Karpas-422 (cell line): ENCODE measurements around the gene THOC5. TPM values are rescaled to one million over a fixed set of nuclear protein-coding genes. Genes with fewer than 3 reads are reported as not detected.
"Not testable (repeated sequence)": the region's sequence is repeated elsewhere in the genome, so short reads cannot be mapped to it uniquely, and the experiment has no call there.

Experiments
- DNase-seq: peaks from one replicate; pipeline ENCODE4 v3.0.0-alpha.2; 2015
- H2AFZ ChIP-seq: fragments of 200-600 bp; sonication (generic); 2 replicates; pipeline ENCODE4 v1.6.1; 2014; ENCODE audit warnings: antibody characterized with exemption, low read length, mixed read lengths
- H3K27ac ChIP-seq: fragments of 200-600 bp; sonication (generic); 2 replicates; pipeline ENCODE4 v1.5.1; 2014; ENCODE audit warnings: mild to moderate bottlenecking, low read length, moderate library complexity
- H3K27me3 ChIP-seq: fragments of 200-600 bp; sonication (generic); 2 replicates; pipeline ENCODE4 v1.6.1; 2014; ENCODE audit warnings: low read length, mixed read lengths
- H3K36me3 ChIP-seq: fragments of 200-600 bp; sonication (generic); 2 replicates; pipeline ENCODE4 v1.6.1; 2014; ENCODE audit warnings: low read length, mixed read lengths; ENCODE audit not compliant: insufficient read depth
- H3K4me1 ChIP-seq: fragments of 200-600 bp; sonication (generic); 2 replicates; pipeline ENCODE4 v1.6.1; 2014; ENCODE audit warnings: mild to moderate bottlenecking, low read length, mixed read lengths
- H3K4me2 ChIP-seq: fragments of 200-600 bp; sonication (generic); 2 replicates; pipeline ENCODE4 v1.6.1; 2014; ENCODE audit warnings: low read length, low read depth, mild to moderate bottlenecking; ENCODE audit not compliant: poor library complexity, severe bottlenecking
- H3K4me3 ChIP-seq: fragments of 200-600 bp; sonication (generic); 2 replicates; pipeline ENCODE4 v1.5.1; 2014; ENCODE audit warnings: mild to moderate bottlenecking, antibody characterized with exemption, low read length, mixed read lengths
- H3K79me2 ChIP-seq: fragments of 200-600 bp; sonication (generic); 2 replicates; pipeline ENCODE4 v1.6.1; 2014; ENCODE audit warnings: mild to moderate bottlenecking, low read length, mixed read lengths
- H3K9ac ChIP-seq: fragments of 200-600 bp; sonication (generic); 2 replicates; pipeline ENCODE4 v1.6.0; 2014; ENCODE audit warnings: low read length
- H3K9me2 ChIP-seq: fragments of 200-600 bp; sonication (generic), shearing (Covaris generic); replicated peaks from 2 replicates; pipeline ENCODE4 v1.6.0; 2014; ENCODE audit warnings: mild to moderate bottlenecking, low read length, moderate library complexity; ENCODE audit not compliant: insufficient read depth
- H3K9me3 ChIP-seq: fragments of 300-700, 200-600 bp; sonication (generic); 2 replicates; pipeline ENCODE4 v1.6.1; 2014; ENCODE audit warnings: low read length, mixed read lengths
- H4K20me1 ChIP-seq: fragments of 200-600 bp; sonication (generic); 2 replicates; pipeline ENCODE4 v1.6.1; 2014; ENCODE audit warnings: mild to moderate bottlenecking, antibody characterized with exemption, low read length, low read depth; ENCODE audit not compliant: insufficient read depth
- total RNA-seq: library from RNA; depleted of rRNA; stranded (reverse); fragments of >200 nt; shearing (Covaris generic); gene quantifications from 2 replicates; pipeline ENCODE4 v1.2.3, GENCODE V29; 2014; ENCODE audit warnings: low replicate concordance; rRNA removed

THOC5 gene
- total RNA-seq: 48.2 and 54.0 TPM in 2 replicates

DNA sequence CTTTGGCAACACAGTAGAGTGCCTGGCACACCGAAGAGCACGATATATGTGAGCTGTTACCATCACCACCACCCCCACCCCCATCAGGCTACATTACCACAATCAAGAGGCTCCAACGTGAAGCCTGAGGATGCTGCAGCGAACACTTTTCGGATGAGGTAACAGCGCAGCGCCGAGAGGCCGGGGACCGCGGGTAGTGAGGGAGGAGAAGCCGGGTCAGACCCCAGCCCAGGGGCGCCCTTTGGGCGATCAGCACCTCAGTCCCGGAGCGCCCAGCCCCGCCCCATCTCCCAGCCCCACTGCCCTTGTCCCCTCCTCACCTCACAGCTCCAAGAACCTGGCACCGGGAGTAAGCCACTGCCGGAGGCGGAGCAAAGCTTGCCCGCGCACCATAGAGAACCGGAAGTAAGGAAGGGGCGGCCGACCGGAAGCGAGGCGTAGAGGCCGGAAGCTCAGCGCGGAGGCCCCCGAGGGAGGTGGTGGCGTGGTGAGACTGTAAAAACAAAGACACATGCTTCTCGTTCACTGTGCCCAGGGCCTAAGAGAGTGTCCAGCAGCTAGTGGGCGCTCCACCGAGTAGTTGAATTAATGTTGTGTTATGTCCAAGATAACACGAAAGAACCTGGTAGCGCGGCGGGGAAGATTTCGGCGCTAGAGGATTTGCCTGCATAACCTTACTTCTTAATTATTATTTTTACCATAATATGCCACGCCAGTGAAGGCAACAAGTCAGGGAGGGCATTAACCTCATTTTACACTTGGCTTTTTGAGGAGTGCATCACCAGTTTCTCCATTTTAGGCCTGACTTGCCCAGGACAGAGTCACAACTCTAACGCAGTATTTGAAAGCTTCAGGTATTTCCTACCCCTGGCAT, at the start of gene THOC5:
TSS of gene THOC5 (minus strand) at position 407 of the 874 bp plus-strand sequence. CDS start 4,610 bp downstream, outside the sequence.
- Histone ChIP-seq H3K36me3 (peaks cover 7% of the 10 kb centered on the region; the same call in 1 of the 2 replicates), H3K9me3 (no peaks in the 10 kb centered on the region), H3K4me2 (peak within 1 kb of the TSS; percentile 88), H3K27ac (peak within 1 kb of the TSS; percentile 60), H3K4me3 (peak within 1 kb of the TSS; percentile 86), H3K9me2 (no peaks in the 10 kb centered on the region), H3K27me3 (no peaks in the 10 kb centered on the region), H3K9ac (peak within 1 kb of the TSS; percentile 84), H3K79me2 (peaks cover 30% of the 10 kb centered on the region), H2AFZ (peak within 1 kb of the TSS; percentile 52), H3K4me1 (peaks cover 11% of the 10 kb centered on the region), H4K20me1 (no peaks in the 10 kb centered on the region)
- peak; percentile 97 for DNase-seq

DNA sequence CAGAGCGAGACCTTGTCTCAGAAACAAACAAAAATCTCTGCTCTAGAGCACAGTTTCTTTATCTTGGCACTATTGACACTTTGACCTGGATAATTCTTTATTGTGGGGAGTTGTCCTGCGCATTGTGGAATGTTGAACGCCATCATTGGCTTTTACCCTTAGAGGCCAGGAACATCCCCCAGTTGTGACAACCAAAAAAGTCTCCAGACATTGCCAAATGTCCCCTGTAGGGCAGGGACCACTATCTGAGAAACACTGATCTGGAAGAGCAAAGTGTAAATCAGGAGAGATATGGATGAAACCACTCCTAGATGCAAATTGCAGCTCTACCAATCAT, 45.1 kb upstream of the THOC5 start:
- Histone ChIP-seq H3K79me2 (peaks cover under 1% of the 10 kb centered on the region; the same call in 1 of the 2 replicates), H3K9ac (no peak overlapping the region), H3K4me3 (no peak overlapping the region), H3K4me1 (peaks cover 4% of the 10 kb centered on the region), H3K36me3 (no peaks in the 10 kb centered on the region), H3K4me2 (no peak overlapping the region), H3K9me2 (no peaks in the 10 kb centered on the region), H2AFZ (no peak overlapping the region), H3K9me3 (no peaks in the 10 kb centered on the region), H3K27me3 (no peaks in the 10 kb centered on the region), H3K27ac (no peak overlapping the region), H4K20me1 (no peaks in the 10 kb centered on the region)
- DNase-seq: no peak

GRCh38 chr22:29597871-29598683, 44.5 kb upstream of the THOC5 start:
- not testable (repeated sequence) for H3K27ac ChIP-seq, H2AFZ ChIP-seq, H3K36me3 ChIP-seq, H3K9me3 ChIP-seq, H3K79me2 ChIP-seq, H3K4me1 ChIP-seq, H3K27me3 ChIP-seq, H3K9ac ChIP-seq, H3K9me2 ChIP-seq, DNase-seq, H4K20me1 ChIP-seq, H3K4me3 ChIP-seq, H3K4me2 ChIP-seq

DNA sequence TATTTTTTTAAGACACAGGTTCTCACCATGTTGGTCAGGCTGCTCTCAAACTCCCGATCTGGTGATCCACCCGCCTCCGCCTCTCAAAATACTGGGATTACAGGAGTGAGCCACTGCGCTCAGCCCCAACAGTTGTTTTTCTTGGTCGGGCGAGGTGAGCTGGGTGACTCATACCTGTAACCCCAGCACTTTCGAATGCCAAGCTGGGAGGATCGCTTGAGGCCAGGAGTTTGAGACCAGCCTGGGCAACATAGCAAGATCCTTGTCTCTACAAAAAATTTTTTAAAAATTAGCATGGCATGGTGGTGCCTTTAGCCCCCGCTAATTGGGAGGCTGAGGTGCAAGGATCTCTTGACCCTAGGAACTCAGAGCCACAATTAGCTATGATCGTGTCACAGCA, 42.9 kb upstream of the THOC5 start:
- Histone ChIP-seq H3K27me3 (no peaks in the 10 kb centered on the region), H3K9ac (no peak overlapping the region), H3K4me2 (no peak overlapping the region), H3K4me3 (no peak overlapping the region), H2AFZ (no peak overlapping the region), H3K9me3 (no peaks in the 10 kb centered on the region), H3K36me3 (no peaks in the 10 kb centered on the region), H4K20me1 (no peaks in the 10 kb centered on the region), H3K9me2 (no peaks in the 10 kb centered on the region), H3K4me1 (no peaks in the 10 kb centered on the region), H3K79me2 (no peaks in the 10 kb centered on the region), H3K27ac (no peak overlapping the region)
- no peak for DNase-seq

DNA sequence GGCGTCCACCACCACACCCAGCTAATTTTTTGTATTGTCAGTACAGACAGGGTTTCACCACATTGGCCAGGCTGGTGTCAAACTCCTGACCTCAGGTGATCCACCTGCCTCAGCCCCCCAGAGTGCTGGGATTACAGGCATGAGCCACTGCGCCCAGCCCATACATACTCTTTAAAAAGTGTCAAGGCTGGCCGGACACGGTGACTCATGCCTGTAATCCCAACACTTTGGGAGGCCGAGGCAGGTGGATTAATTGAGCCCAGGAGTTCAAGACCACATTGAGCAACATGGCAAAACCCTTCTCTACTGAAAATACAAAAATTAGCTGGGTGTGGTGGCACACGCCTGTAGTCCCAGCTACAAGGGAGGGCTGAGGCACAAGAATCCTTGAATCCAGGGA, 40.9 kb upstream of the THOC5 start:
- H3K4me3 ChIP-seq, H3K36me3 ChIP-seq, H3K27me3 ChIP-seq, H4K20me1 ChIP-seq, H3K79me2 ChIP-seq, H3K27ac ChIP-seq, H3K9me2 ChIP-seq, H3K9me3 ChIP-seq, DNase-seq, H2AFZ ChIP-seq, H3K4me1 ChIP-seq, H3K4me2 ChIP-seq, H3K9ac ChIP-seq: not testable (repeated sequence)

- Histone ChIP-seq H3K4me2 (no peak overlapping the region), H3K36me3 (no peaks in the 10 kb centered on the region), H4K20me1 (no peaks in the 10 kb centered on the region), H3K4me1 (no peaks in the 10 kb centered on the region), H3K9me3 (no peaks in the 10 kb centered on the region), H3K27me3 (no peaks in the 10 kb centered on the region), H3K9ac (no peak overlapping the region), H2AFZ (no peak overlapping the region), H3K27ac (no peak overlapping the region), H3K9me2 (no peaks in the 10 kb centered on the region), H3K4me3 (no peak overlapping the region), H3K79me2 (no peaks in the 10 kb centered on the region)
- no peak for DNase-seq
Measured at GRCh38 chr22:29593923-29594322, 40.4 kb upstream of the THOC5 start.

DNA sequence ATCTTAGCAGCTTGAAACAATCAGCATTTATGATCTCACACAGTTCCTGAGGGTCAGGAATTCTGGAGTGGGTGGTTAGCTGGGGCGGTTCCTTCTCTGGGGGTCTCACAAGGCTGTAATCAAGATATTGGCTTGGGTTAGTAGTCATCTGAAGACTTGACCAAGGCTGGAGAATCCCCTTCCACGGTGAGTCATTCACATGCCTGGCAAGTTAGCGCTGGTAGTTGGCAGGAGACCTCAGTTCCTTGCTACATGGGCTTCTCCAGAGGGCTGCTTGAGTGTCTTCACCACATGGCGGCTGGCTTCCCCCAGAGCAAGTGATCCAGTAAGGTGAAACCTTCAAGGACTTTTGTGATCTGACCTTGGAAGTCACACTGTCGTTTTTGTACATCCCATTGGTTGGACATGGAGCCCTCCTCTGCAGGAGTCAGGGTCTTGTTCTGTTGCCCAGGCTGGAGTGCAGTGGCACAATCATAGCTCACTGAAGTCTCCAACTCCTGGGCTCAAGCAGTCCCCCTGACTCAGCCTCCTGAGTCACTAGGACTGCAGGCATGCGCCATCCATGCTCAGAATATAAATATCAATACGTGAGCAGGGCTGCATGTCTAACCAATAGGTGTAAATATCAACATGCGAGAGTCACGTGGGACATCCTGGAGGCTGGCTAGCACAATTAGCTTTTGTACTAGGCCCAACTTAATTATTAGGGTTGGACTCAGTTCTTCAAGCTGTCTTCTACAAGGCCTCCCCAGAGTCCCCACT, 34.6 kb upstream of the THOC5 start:
- Histone ChIP-seq H4K20me1 (no peaks in the 10 kb centered on the region), H3K4me2 (no peak overlapping the region), H2AFZ (no peak overlapping the region), H3K27ac (no peak overlapping the region), H3K4me1 (no peaks in the 10 kb centered on the region), H3K9me2 (no peaks in the 10 kb centered on the region), H3K36me3 (no peaks in the 10 kb centered on the region), H3K27me3 (no peaks in the 10 kb centered on the region), H3K9ac (no peak overlapping the region), H3K4me3 (no peak overlapping the region), H3K9me3 (no peaks in the 10 kb centered on the region), H3K79me2 (no peaks in the 10 kb centered on the region)
- no peak for DNase-seq
